Activated CD4-positive, alpha-beta T cell treated with anti-CD3 and anti-CD28 coated beads for 24 hours (primary cell): ENCODE measurements around the gene GRN.
"Not testable (repeated sequence)": the region's sequence is repeated elsewhere in the genome, so short reads cannot be mapped to it uniquely, and the experiment has no call there.

ENCODE experiments used
- DNase-seq, 2 donors: peaks; one replicate each; pipeline ENCODE4 v3.0.0-alpha.2; 2020; ENCODE audit warnings: low read depth in 2 of 2

Gene GRN

DNA sequence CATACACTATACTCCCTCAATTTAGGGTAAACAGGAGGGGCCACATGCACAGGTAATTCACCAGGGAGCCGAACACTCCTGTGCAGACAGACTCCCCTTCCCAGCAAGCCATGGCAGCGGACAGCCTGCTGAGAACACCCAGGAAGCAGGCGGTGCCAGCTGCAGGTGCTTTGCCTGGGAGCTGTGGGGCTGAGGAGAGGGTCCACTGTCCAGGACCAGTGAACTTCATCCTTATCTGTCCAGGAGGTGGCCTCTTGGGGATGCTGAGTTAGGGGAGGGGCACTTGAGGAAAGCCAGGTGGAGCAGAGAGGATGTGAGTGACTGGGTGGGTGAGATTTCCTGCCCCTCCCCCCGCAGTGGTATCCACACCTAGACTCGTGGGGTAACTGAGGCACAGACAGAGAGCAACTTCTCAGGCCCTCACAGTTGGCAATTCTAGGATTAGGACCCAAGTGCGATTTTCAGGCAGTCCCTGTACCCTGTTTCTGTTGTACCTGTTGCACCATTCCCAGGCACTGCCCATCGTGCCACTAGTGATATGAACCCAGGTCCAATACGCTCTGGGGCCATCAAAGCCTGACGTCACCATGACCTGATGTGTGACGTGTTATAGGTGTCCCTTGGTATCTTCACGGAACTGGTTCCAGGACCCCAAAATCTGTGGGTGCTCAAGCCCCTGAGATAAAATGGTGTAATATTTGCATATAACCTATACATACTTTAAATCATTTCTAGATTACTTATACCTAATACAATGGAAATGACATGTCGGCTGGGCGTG lies 1.2 kb downstream of the GRN start:
- DNase-seq: no peak

DNA sequence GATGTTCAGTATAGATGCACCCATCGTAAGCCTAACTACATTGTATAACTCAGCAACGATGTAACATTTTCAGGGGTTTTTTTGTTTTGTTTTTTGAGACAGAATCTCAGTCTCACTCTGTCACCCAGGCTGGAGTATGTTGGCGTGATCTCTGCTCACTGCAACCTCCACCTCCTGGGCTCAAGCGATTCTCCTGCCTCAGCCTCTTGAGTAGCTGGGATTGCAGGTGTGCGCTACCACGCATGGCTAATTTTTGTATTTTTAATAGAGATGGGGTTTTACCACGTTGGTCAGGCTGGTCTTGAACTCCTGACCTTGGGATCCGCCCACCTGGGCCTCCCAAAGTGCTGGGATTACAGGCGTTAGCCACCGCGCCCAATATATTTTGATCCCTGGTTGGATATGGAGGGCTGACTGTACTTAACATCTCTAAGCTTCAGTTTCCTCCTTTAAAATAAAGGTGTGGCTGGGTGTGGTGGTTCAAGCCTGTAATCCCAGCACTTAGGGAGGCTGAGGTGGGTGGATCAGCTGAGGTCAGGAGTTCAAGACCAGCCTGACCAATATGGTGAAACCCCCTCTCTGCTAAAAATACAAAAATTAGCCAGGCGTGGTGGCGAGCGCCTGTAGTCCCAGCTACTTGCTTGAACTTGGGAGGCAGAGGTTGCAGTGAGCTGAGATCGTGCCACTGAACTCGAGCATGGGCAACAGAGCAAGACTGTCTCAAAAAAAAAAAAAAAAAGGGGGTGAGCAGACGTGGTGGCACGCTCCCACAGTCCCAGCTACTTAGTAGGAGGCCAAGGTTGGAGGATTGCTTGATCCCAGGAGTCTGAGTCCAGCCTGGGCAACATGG lies 2.3 kb downstream of the GRN start:
- DNase-seq: not testable (repeated sequence)

DNA sequence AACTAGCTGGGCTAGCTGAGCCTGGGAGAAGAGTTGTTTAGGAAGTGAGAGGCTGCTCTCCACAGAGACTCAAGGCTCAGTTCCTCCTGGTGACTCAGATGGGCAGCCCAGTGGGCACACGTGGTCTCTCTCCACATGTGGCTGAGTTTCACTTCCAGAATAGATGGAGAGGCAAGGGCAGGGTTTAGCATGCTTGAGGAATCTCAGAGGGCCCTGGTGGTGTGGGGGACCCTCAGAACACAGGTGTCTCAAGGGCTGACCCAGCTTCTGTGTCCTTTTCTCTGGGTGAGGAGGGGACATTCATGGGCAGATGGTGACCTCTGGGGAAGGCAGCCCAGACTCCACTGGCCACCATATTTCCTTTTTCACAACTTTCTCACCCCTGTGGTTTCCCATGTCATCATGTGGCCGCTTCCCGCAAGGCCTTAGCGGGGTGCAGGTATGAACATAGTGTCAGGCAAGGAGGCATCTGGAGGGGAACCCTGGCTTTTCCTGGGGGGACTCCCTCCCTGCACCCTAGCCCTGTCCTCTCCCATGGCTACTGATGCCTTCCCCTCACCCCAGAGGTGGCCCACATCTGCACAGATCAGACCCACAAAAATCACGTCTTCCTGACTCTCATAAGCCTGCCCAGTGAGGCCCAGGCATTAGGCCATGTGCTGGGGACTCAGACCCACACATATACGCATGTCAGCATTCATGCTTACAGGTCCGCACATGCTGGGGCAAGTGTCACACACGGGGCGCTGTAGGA lies 3.3 kb downstream of the GRN start:
- DNase-seq: no peak

DNA sequence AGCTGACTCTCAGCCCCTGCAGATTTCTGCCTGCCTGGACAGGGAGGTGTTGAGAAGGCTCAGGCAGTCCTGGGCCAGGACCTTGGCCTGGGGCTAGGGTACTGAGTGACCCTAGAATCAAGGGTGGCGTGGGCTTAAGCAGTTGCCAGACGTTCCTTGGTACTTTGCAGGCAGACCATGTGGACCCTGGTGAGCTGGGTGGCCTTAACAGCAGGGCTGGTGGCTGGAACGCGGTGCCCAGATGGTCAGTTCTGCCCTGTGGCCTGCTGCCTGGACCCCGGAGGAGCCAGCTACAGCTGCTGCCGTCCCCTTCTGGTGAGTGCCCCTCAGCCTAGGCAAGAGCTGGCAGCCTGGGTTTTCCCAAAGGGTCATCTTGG lies 3.9 kb downstream of the GRN start:
- DNase-seq: no peak

DNA sequence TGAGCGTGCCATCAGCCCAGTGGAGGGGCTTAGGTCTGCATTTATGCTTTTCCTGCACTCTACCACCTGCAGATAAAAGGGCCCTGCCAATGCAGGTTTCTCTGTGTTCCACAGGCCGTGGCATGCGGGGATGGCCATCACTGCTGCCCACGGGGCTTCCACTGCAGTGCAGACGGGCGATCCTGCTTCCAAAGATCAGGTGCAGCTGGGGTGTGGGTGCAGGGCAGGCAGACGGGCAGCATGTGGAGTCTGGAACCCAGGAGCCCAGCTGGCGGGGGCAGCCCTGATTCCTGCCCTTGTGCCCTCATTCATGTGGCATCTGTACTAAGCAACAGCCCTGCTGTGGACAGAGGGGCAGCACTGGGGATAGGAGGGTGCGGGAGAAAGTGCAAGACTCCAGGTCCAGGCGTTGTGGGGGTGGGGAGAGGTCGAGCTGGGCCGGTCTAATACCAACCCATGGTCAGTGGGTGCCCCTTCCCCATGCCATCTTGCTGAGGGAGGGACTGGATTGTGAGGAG lies 4.5 kb downstream of the GRN start:
- DNase-seq: no peak

DNA sequence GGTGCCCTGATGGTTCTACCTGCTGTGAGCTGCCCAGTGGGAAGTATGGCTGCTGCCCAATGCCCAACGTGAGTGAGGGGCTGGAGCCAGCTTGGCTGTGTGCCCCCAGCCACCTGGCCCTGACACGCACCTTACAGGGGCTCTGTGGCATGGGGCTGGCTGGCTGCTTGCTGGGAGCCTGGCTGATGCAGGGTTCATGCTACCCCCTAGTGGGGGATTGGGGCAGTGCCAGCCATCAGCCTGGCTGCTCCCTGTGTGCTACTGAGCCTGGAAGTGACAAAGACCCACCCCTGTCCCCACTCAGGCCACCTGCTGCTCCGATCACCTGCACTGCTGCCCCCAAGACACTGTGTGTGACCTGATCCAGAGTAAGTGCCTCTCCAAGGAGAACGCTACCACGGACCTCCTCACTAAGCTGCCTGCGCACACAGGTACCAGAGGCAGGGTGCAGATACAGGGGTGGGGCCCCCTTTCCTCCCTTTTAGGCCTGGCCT lies 5.7 kb downstream of the GRN start:
- peak; percentile 53 to 72 for DNase-seq

DNA sequence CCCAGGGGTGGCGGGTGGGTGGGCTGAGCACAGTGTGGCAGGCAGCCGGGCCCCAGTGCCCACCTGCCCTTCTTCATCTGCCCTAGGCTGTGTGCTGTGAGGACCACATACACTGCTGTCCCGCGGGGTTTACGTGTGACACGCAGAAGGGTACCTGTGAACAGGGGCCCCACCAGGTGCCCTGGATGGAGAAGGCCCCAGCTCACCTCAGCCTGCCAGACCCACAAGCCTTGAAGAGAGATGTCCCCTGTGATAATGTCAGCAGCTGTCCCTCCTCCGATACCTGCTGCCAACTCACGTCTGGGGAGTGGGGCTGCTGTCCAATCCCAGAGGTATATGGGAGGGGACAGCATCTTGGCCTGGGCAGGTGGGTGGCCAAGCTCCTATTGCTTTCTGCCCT lies 6.4 kb downstream of the GRN start:
- no peak for DNase-seq

DNA sequence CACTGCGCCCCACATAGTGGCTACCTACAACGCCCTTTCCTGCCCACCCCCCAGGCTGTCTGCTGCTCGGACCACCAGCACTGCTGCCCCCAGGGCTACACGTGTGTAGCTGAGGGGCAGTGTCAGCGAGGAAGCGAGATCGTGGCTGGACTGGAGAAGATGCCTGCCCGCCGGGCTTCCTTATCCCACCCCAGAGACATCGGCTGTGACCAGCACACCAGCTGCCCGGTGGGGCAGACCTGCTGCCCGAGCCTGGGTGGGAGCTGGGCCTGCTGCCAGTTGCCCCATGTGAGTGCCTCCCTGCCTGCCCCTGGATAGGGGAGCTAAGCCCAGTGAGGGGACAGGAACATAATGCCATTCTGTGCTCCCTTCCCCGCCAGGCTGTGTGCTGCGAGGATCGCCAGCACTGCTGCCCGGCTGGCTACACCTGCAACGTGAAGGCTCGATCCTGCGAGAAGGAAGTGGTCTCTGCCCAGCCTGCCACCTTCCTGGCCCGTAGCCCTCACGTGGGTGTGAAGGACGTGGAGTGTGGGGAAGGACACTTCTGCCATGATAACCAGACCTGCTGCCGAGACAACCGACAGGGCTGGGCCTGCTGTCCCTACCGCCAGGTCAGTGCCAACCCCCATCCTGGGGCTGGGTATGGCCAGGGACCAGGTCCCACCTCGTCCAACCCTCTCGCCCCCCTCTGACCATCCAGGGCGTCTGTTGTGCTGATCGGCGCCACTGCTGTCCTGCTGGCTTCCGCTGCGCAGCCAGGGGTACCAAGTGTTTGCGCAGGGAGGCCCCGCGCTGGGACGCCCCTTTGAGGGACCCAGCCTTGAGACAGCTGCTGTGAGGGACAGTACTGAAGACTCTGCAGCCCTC lies 7.1 kb downstream of the GRN start:
- no peak for DNase-seq

DNA sequence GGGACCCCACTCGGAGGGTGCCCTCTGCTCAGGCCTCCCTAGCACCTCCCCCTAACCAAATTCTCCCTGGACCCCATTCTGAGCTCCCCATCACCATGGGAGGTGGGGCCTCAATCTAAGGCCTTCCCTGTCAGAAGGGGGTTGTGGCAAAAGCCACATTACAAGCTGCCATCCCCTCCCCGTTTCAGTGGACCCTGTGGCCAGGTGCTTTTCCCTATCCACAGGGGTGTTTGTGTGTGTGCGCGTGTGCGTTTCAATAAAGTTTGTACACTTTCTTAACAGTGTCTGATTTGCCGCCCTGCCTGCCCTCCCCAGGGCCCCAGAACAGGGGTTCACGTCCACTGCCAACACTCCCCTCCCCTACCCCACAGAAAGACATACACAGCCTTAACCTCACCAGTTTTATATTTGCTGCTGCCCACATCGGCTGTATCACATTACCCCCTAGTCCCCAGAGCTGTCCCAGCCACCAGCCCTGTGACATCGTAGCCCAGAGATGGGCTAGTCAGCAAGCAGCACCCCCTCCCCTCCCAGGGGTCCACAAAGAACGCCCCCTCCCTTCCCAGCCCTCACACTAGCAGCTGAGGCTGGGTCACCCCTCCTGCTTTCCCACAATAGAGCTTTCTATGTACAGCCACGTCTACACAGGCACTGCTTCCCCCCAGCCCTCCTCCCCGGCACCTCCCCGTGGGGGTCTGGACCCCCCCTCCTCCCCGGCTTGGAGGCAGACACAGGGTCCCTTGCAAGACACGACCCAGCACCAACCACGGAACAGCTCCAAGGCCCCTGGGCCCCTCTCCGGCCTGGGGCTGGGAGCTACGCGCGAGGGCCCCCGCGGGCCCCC lies 7.9 kb downstream of the GRN start:
- DNase-seq: no peak

DNA sequence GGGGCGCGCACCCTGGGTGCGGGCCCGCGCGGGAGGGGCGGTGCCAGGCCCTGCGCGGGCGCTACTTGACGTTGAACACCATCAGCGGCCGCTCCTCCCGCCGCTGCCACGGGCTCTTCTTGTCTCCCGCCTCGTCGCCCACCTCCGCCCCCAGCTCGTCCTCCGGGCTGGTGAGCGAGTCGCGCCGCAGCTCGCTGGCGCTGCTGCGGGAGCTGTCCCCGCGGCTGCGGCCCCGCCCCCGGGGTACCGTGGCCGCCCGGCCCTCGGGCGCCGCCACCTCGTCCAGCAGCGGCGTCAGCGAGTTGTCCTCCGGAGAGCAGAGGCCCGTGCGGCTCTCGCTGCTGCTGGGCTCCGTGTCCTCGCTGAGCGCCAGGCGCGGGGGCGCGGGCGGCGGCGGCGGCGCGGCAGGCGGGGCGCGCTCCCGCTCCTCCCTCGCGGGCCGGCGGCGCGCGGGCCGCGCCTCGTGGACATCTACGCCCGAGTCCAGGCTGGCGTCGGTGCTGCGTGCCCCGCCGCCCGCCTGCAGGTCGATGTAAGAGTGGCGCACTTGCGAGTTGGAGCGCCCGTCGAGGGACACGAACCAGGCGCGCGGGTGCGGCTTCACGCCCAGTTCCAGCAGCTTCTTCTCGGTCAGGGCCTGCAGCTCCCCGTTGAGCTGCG lies 8.7 kb downstream of the GRN start:
- DNase-seq: no peak

DNA sequence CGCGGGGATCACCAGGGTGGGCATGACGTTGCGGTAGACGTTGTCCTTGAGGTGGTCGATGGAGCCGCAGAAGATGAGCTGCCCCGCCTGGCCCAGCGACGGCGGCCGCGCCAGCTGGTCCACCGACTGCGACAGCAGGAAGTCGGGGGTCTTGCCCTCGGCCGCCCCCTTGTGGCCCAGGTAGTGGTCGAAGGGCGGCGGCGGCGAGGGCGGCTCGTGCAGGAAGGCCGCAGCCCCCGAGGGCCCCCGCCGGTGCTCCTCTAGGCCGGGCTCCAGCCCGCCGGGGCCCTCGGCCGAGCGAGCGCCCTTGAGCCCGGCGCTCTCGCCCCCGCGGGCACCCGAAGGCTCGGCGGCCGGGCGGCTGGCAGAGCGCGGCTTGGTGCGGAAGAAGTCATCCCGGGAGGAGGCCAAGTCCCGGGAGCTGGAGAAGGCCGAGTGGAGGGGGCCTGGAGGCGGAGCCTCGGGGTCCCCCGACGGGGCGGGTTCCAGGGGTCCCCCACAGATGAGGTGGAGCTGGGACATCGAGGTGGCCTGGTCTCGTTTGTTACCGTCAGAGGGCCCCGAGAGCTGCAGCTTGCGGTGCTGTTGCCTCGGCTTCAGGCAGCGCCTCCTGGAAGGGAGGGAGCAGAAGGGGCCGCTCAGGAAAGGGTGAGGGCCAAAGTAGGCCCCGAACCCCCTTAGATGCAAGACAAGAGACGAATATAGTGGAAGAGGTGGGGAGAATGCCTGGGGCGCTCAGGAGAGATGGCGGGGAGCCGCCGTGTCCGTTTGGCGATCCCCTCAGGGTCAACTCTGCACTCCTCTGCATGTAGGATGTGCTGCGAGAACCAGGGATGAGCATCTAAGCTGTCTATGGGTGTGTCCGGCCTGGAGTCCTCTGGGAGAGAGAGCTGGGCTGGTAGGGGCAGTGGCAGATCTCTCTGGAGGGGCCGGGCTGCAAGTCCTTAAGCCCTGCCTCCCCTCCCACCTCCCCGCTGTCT lies 9.8 kb downstream of the GRN start:
- peak; percentile 30 to 56 for DNase-seq

DNA sequence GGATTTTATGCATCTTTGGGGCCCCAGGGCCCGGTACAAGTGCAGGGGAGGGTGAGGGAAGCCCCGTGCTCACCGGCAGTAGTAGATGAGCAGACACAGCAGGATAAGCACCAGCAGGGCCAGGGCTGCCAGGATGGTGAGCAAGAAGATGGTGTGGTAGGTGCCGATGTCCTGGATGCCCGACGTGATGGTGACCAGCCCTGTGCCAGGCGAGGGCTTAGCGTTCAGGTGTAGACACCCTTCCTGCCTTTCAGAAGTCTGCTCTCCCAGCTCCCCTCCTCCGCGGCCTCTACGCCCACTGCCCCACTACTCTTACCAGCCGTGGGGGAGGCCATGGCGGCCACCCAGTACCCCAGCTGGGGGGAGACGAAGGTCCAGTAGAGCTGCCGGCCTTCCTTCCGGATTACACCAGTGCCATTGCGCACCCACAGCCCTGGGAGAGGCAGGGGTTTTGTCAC lies 10.6 kb downstream of the GRN start:
- no peak for DNase-seq

DNA sequence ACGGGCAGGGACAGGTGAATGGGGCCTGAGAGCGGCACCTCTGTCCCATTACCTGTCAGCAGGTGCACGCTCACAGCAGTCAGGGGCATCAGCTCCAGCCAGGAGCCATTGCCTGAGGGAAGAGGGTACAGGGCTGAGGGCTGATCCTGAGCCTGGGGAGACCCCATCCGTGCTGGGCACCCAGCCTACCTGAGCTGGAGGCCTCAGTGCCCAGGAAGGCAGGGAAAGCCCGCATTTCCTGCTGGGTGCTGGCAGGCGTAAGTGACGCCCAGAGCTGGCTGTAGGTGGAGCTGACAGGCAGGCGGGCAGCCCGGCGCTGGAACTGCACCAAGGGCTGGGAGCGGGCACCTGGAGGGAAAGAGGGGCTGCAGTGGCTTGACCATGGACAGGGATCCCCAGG lies 11.1 kb downstream of the GRN start:
- no peak for DNase-seq

DNA sequence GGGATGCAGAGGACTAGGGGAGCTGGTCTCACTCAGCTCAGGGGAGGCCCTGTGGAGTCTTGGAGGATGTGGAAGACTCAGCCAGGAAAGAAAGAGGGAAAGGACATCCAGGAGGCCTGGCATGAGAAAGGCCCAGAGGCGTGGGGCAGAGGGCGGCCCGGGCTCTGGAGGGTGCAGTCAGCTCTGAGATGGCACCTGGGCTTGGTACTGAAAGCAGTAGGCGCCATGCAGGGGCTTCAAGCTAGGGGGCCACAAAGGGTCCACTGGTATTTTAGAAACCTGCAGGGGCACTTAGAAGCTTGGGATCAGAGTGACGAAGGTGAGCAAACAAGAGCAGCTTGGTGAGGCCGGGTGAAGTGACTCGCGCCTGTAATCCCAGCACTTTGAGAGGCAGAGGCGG lies 13.0 kb downstream of the GRN start:
- no peak for DNase-seq

DNA sequence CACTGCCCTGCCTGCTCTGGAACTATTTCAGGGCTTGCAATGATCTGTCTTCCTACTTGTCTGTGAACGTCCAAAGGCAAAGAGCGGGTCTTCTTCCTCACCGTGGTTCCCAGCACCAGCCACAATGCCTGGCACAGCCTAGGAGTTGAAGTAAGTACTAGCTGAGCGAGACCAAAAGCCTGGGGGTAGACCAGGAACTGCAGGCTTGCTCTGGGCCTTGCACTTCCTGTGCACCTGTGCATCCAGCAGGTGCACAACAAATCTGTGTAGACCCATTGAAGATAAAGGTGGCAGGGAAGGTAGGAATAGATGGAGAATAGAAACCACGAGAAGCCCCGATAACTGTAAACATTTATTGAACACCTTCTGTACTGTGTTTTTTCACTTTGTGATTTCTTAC lies 13.9 kb downstream of the GRN start:
- no peak for DNase-seq

DNA sequence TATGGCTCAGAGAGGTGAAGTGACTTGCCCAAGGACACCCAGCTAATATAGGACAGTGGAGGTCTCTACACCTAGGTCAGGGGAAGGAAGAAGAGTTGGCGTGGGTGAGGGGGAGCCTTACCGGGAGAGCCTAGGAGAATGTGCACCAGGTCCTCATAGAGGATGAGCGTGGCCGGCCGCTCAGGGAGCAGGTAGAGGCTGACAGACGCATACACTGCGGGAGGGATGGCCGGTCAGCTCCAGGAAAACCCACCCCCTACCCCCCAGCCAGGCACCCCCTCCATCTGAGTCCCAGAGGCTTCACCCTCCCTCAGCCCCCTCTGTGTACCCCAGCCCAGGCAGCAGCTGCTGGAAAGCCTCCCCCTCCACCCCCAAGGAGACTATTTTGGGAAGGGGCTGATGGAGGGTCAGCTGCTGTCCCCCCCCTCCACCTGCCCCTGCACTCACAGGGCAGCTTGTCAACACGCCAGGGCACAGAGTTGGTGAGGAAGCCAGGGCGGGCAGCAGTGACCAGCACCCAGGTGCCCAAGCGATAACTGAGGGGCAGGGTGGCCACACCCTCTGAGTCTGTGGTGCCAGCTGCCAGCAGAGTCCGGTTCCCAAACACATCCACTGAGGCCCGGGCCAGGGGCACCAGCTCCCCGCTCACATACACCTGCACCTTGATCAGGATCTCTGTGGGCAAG lies 14.5 kb downstream of the GRN start:
- no peak for DNase-seq

DNA sequence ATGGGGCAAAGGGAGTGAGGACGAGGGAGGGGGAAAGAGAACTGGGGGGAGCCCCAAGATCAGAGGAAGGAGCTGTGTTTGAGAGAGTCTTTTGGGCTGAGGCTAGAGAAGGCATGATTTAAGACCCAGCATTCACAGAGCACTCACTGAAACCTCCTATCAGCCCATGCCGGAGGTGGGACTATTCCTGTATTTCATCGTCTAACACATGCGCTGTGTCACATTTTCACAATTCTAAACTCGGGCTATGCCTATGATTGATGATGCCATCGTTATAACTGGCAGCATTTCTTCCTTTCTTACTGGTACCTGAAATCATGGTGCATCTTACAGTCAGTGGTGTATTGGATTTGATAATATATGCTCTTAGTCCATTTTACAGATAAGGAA lies 15.0 kb downstream of the GRN start:
- no peak for DNase-seq

DNA sequence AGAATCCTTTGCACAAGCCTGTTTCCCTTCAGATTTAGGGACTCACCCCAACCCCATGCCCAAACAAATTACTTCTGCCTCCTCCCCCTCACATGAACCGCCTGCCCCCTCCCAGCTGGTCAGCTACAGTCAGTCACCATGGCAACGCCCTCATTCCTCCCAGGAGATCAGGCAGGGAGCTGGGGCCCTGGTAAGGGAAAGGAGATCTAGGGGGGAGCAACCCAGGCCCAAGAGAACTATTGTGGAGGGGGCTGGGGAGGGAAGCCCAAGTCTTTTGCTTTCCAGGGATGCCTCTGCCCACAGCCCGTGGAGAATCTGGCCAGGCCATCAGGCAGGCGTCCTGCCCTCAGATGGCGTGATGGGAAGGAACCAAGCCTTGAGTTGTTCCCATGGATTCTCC lies 15.7 kb downstream of the GRN start:
- no peak for DNase-seq
